WTC11 (cell line): Measurements from ENCODE around the gene SOX5. TPM values are rescaled to one million over a fixed set of nuclear protein-coding genes. Genes with fewer than 3 reads are reported as not detected.

Experiments used
- ATAC-seq: fragments of 200-7000 bp; cut with Tn5 transposase; 2 replicates; pipeline ENCODE4 v1.10.0; 2021; ENCODE audit warnings: mild to moderate bottlenecking, moderate library complexity
- CTCF ChIA-PET: fragments of 300-600 bp; sonication (Branson Sonifier 250); formaldehyde crosslinking; loops from one replicate; lab custom pipeline; 2021; ENCODE audit warnings: antibody characterized with exemption; lab: Charles Lee
- POLR2A ChIA-PET: fragments of 350-600 bp; sonication (Branson Sonifier 250); formaldehyde crosslinking; loops from one replicate; lab custom pipeline; 2021; ENCODE audit warnings: antibody characterized with exemption; lab: Charles Lee
- DNase-seq: peaks from one replicate; pipeline ENCODE4 v3.0.0; 2021; ENCODE audit warnings: low spot score
- H3K27ac Mint-ChIP-seq: 2 replicates; pipeline ENCODE4 v1.8.0; 2021; ENCODE audit warnings: mixed read lengths
- H3K27me3 Mint-ChIP-seq: 2 replicates; pipeline ENCODE4 v1.8.0; 2021; ENCODE audit warnings: low read depth, mild to moderate bottlenecking, moderate library complexity, mixed read lengths
- H3K36me3 Mint-ChIP-seq: 2 replicates; pipeline ENCODE4 v1.8.0; 2021; ENCODE audit warnings: mixed read lengths
- H3K4me1 Mint-ChIP-seq: 2 replicates; pipeline ENCODE4 v1.8.0; 2022; ENCODE audit warnings: mixed read lengths
- H3K4me3 Mint-ChIP-seq: 2 replicates; pipeline ENCODE4 v1.8.0; 2021; ENCODE audit warnings: mild to moderate bottlenecking, moderate library complexity, mixed read lengths
- H3K9me3 Mint-ChIP-seq: 2 replicates; pipeline ENCODE4 v1.8.0; 2021; ENCODE audit warnings: mixed read lengths
- AFF4 ChIP-seq: sonication (generic); formaldehyde crosslinking; IDR thresholded peaks from 2 replicates; pipeline ENCODE4 v1.8.1; 2023; ENCODE audit warnings: mild to moderate bottlenecking, missing genetic modification reagents, borderline replicate concordance
- ATF1 ChIP-seq: sonication (generic); formaldehyde crosslinking; IDR thresholded peaks from 2 replicates; pipeline ENCODE4 v1.8.1; 2023; ENCODE audit warnings: mild to moderate bottlenecking, moderate library complexity, missing genetic modification reagents
- ATF2 ChIP-seq: sonication (generic); formaldehyde crosslinking; IDR thresholded peaks from 2 replicates; pipeline ENCODE4 v1.8.1; 2022; ENCODE audit warnings: low read depth, missing genetic modification reagents, borderline replicate concordance
- CBFB ChIP-seq: sonication (generic); formaldehyde crosslinking; IDR thresholded peaks from 2 replicates; pipeline ENCODE4 v1.8.1; 2022; ENCODE audit warnings: mild to moderate bottlenecking, low read depth, missing genetic modification reagents
- CREM ChIP-seq: sonication (generic); formaldehyde crosslinking; IDR thresholded peaks from 2 replicates; pipeline ENCODE4 v1.8.1; 2022; ENCODE audit warnings: mild to moderate bottlenecking, missing genetic modification reagents, moderate library complexity
- CTCF ChIP-seq: fragments of 200-600 bp; IDR thresholded peaks from 2 replicates; pipeline ENCODE4 v1.8.0; 2022; ENCODE audit warnings: antibody characterized with exemption
- ELF4 ChIP-seq: sonication (generic); formaldehyde crosslinking; IDR thresholded peaks from 2 replicates; pipeline ENCODE4 v1.8.1; 2022; ENCODE audit warnings: low read depth, mild to moderate bottlenecking, moderate library complexity, missing genetic modification reagents
- ERG ChIP-seq: fragments of 250-450 bp; sonication (Bioruptor Pico); IDR thresholded peaks from 2 replicates; pipeline ENCODE4 v1.8.0; 2021; ENCODE audit warnings: mild to moderate bottlenecking
- ESRRA ChIP-seq: sonication (generic); formaldehyde crosslinking; IDR thresholded peaks from 2 replicates; pipeline ENCODE4 v1.8.1; 2022; ENCODE audit warnings: mild to moderate bottlenecking, missing genetic modification reagents, borderline replicate concordance
- GABPB1 ChIP-seq: sonication (generic); formaldehyde crosslinking; IDR thresholded peaks from 2 replicates; pipeline ENCODE4 v1.8.1; 2023; ENCODE audit warnings: mild to moderate bottlenecking, missing genetic modification reagents
- IRF2 ChIP-seq: sonication (generic); formaldehyde crosslinking; IDR thresholded peaks from 2 replicates; pipeline ENCODE4 v1.8.0; 2022; ENCODE audit warnings: low read depth, missing genetic modification reagents, borderline replicate concordance
- KAT7 ChIP-seq: sonication (generic); formaldehyde crosslinking; IDR thresholded peaks from 2 replicates; pipeline ENCODE4 v1.8.1; 2023; ENCODE audit warnings: missing genetic modification reagents, mild to moderate bottlenecking, borderline replicate concordance
- MAX ChIP-seq: sonication (generic); formaldehyde crosslinking; IDR thresholded peaks from 2 replicates; pipeline ENCODE4 v1.8.0; 2022; ENCODE audit warnings: mild to moderate bottlenecking, missing genetic modification reagents
- NFATC4 ChIP-seq: fragments of 250-450 bp; sonication (Bioruptor Pico); IDR thresholded peaks from 2 replicates; pipeline ENCODE4 v1.9.0; 2021; ENCODE audit warnings: mild to moderate bottlenecking
- NFYB ChIP-seq: sonication (generic); formaldehyde crosslinking; conservative IDR thresholded peaks from 2 replicates; pipeline ENCODE4 v1.8.0; 2022; ENCODE audit warnings: low read depth, missing genetic modification reagents
- NR3C1 ChIP-seq: sonication (generic); formaldehyde crosslinking; conservative IDR thresholded peaks from 2 replicates; pipeline ENCODE4 v1.8.1; 2023; ENCODE audit warnings: low read depth, mild to moderate bottlenecking, missing genetic modification reagents
- PRRX2 ChIP-seq: fragments of 250-450 bp; sonication (Bioruptor Pico); IDR thresholded peaks from 2 replicates; pipeline ENCODE4 v1.8.0; 2021; ENCODE audit warnings: mild to moderate bottlenecking
- TEAD4 ChIP-seq: sonication (generic); formaldehyde crosslinking; IDR thresholded peaks from 2 replicates; pipeline ENCODE4 v1.8.0; 2022; ENCODE audit warnings: mild to moderate bottlenecking, missing genetic modification reagents
- ZNF219 ChIP-seq: sonication (generic); formaldehyde crosslinking; IDR thresholded peaks from 2 replicates; pipeline ENCODE4 v1.8.0; 2023; ENCODE audit warnings: missing genetic modification reagents, mild to moderate bottlenecking, borderline replicate concordance
- ZNF232 ChIP-seq: sonication (generic); formaldehyde crosslinking; IDR thresholded peaks from 2 replicates; pipeline ENCODE4 v1.8.0; 2022; ENCODE audit warnings: mild to moderate bottlenecking, missing genetic modification reagents
- ZNF425 ChIP-seq: fragments of 250-450 bp; sonication (Bioruptor Pico); conservative IDR thresholded peaks from 2 replicates; pipeline ENCODE4 v1.9.0; 2021; ENCODE audit warnings: mild to moderate bottlenecking
- total RNA-seq: library from RNA; stranded (reverse); gene quantifications from 3 replicates; pipeline ENCODE4 v1.2.3, GENCODE V29; 2021

The SOX5 gene
- total RNA-seq, 1 experiment from 2014 or later = 2.3 TPM

- ChIA-PET POLR2A (no interaction called here), CTCF (no interaction called here)
- TF ChIP-seq KAT7 (CRISPR knock-in tag) = no peak
- TF ChIP-seq NR3C1 (CRISPR knock-in tag) = no peak
- TF ChIP-seq ERG (CRISPR knock-in tag) = no peak
- no peak for TF ChIP-seq CTCF
- TF ChIP-seq CBFB (CRISPR knock-in tag) = no peak
- TF ChIP-seq ZNF219 (CRISPR knock-in tag) = no peak
- TF ChIP-seq ELF4 (CRISPR knock-in tag) = no peak
- TF ChIP-seq NFATC4 (CRISPR knock-in tag) = no peak
- TF ChIP-seq TEAD4 (CRISPR knock-in tag) = no peak
- TF ChIP-seq CREM = no peak
- TF ChIP-seq IRF2 (CRISPR knock-in tag) = no peak
- TF ChIP-seq ESRRA (CRISPR knock-in tag) = no peak
- no peak for TF ChIP-seq PRRX2 (CRISPR knock-in tag)
- TF ChIP-seq ZNF232 (CRISPR knock-in tag) = no peak
- no peak for TF ChIP-seq GABPB1
- TF ChIP-seq ATF1 (CRISPR knock-in tag) = no peak
- Mint-ChIP-seq H3K27me3 (no peaks in the 10 kb centered on the region; the same call in 1 of the 2 replicates), H3K4me1 (peaks cover 44% of the 10 kb centered on the region), H3K4me3 (no peak overlapping the region), H3K27ac (peak overlapping the region; percentile 85), H3K36me3 (peaks cover 8% of the 10 kb centered on the region; the same call in 1 of the 2 replicates), H3K9me3 (peaks cover 14% of the 10 kb centered on the region)
- no peak for DNase-seq
- peak; percentile 79 for ATAC-seq
Measured at GRCh38 chr12:23504641-23505399, 444.6 kb downstream of the SOX5 start.

GRCh38 chr12:23504043-23504442 is 445.4 kb downstream of the SOX5 start:
- Mint-ChIP-seq H3K9me3 (peaks cover 13% of the 10 kb centered on the region), H3K4me3 (no peak overlapping the region), H3K27ac (peak overlapping the region; percentile 84), H3K36me3 (peaks cover 10% of the 10 kb centered on the region), H3K27me3 (no peaks in the 10 kb centered on the region), H3K4me1 (peaks cover 41% of the 10 kb centered on the region)
- peak; percentile 20 for DNase-seq
- peak; percentile 78 for ATAC-seq
- POLR2A ChIA-PET = no interaction called here
- CTCF ChIA-PET = no interaction called here
- TF ChIP-seq AFF4 (CRISPR knock-in tag) (no peak), ZNF425 (CRISPR knock-in tag) (no peak), NFYB (no peak), MAX (CRISPR knock-in tag) (no peak), ATF2 (CRISPR knock-in tag) (no peak)
